GM19395 (cell line): ENCODE measurements around the gene WDTC1.

Source experiments
- ATAC-seq: cut with Tn5 transposase; IDR thresholded peaks from one replicate; pipeline ENCODE4 v1.9.1; 2021; ENCODE audit warnings: mild to moderate bottlenecking, moderate library complexity; ENCODE audit not compliant: unreplicated experiment

Gene WDTC1

GRCh38 chr1:27300341-27301051 is 66.1 kb downstream of the WDTC1 start:
- ATAC-seq = no peak

- no peak for ATAC-seq
These were observed 66.6 kb downstream of the WDTC1 start for GRCh38 chr1:27301052-27301422.

- no peak for ATAC-seq
These were observed 67.3 kb downstream of the WDTC1 start for GRCh38 chr1:27301582-27302199.

- no peak for ATAC-seq
These were observed 68.2 kb downstream of the WDTC1 start for GRCh38 chr1:27302612-27303011.

GRCh38 chr1:27303509-27303908 is 69.1 kb downstream of the WDTC1 start:
- no peak for ATAC-seq

GRCh38 chr1:27306071-27306470 is 71.6 kb downstream of the WDTC1 start:
- ATAC-seq = no peak

- ATAC-seq = no peak
These were observed 72.7 kb downstream of the WDTC1 start for GRCh38 chr1:27306892-27307761.

- ATAC-seq = no peak
These were observed 73.6 kb downstream of the WDTC1 start for GRCh38 chr1:27307874-27308598.

GRCh38 chr1:27314169-27314568 is 79.7 kb downstream of the WDTC1 start:
- ATAC-seq = no peak

GRCh38 chr1:27314737-27315136 is 80.3 kb downstream of the WDTC1 start:
- ATAC-seq = no peak

GRCh38 chr1:27316860-27317259 is 82.4 kb downstream of the WDTC1 start:
- no peak for ATAC-seq

- ATAC-seq = no peak
These were observed 83.7 kb downstream of the WDTC1 start for GRCh38 chr1:27318136-27318535.

GRCh38 chr1:27318596-27318995 is 84.2 kb downstream of the WDTC1 start:
- no peak for ATAC-seq

- ATAC-seq = peak; percentile 91
These were observed 87.6 kb downstream of the WDTC1 start, which contains the start of gene TMEM222 for GRCh38 chr1:27321813-27322568. Gene TMEM222, plus strand, starts transcription at chr1:27322163. Its CDS starts 35 bp downstream, at chr1:27322198.

GRCh38 chr1:27322569-27323240 is 88.3 kb downstream of the WDTC1 start:
- no peak for ATAC-seq

- ATAC-seq = no peak
These were observed 90.9 kb downstream of the WDTC1 start for GRCh38 chr1:27325286-27325685.

GRCh38 chr1:27327964-27328363 is 93.5 kb downstream of the WDTC1 start:
- no peak for ATAC-seq

- ATAC-seq = no peak
These were observed 96.4 kb downstream of the WDTC1 start for GRCh38 chr1:27330786-27331185.

- no peak for ATAC-seq
These were observed 97.0 kb downstream of the WDTC1 start for GRCh38 chr1:27331426-27331825.

GRCh38 chr1:27331922-27332321 is 97.5 kb downstream of the WDTC1 start:
- ATAC-seq = no peak
